ENCODE data around the gene ZPBP.

DNA sequence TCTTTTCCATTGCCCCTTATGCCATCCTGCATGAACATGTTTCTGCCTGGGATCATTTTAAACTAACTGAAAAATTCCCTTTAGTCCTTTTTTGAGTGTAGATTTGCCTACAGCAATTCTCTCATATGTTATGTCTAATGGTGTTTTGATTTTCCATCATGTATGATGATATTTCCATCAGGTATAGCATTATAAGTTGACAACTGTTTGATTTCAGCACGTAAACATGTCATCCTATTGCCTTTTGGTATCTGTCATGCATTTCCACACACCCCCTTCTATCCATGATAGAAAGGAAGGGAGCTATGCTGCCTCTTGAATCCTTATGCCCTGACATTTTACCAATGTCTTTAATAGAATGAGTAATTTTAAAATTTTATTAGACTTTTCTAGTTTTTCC is 116.8 kb downstream of the ZPBP start:
- TF ChIP-seq, protein P1, sequence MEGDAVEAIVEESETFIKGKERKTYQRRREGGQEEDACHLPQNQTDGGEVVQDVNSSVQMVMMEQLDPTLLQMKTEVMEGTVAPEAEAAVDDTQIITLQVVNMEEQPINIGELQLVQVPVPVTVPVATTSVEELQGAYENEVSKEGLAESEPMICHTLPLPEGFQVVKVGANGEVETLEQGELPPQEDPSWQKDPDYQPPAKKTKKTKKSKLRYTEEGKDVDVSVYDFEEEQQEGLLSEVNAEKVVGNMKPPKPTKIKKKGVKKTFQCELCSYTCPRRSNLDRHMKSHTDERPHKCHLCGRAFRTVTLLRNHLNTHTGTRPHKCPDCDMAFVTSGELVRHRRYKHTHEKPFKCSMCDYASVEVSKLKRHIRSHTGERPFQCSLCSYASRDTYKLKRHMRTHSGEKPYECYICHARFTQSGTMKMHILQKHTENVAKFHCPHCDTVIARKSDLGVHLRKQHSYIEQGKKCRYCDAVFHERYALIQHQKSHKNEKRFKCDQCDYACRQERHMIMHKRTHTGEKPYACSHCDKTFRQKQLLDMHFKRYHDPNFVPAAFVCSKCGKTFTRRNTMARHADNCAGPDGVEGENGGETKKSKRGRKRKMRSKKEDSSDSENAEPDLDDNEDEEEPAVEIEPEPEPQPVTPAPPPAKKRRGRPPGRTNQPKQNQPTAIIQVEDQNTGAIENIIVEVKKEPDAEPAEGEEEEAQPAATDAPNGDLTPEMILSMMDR (conservative IDR thresholded peaks at IDR 0.05; ENCODE audit: low read length), result no peak
- TF ChIP-seq EZH2phosphoT487 (IDR thresholded peaks at IDR 0.05; ENCODE audit: borderline replicate concordance), result no peak

Measured in Loucy (cell line).